Right lobe of liver (tissue), 4 donors: Measurements from ENCODE around the gene OR10Z1.

Experiments
- CTCF ChIP-seq, 4 donors: fragments of 200-600 bp in 3 of 4; fragments of 450-650 bp in 1 of 4; IDR thresholded peaks; one replicate each; pipeline versions ENCODE4 v1.5.1 to v1.8.0; 2016 to 2022; ENCODE audit warnings: antibody characterized with exemption in 4 of 4, mild to moderate bottlenecking in 2 of 4
- POLR2A ChIP-seq: fragments of 450-650 bp; IDR thresholded peaks from one replicate; pipeline ENCODE4 v1.6.1; 2017; ENCODE audit warnings: antibody characterized with exemption, mild to moderate bottlenecking
- donor health status: DM: no; HTN: no; CAD: no.
- donor health status: DM: no; HTN: no; CAD: no.
- donor health status: DM: no; HTN: yes; CAD: no.

GRCh38 chr1:158638146-158638545, 33.1 kb downstream of the OR10Z1 start:
- TF ChIP-seq CTCF (IDR thresholded peaks at IDR 0.05): no peak
- TF ChIP-seq POLR2A: no peak
